ENCODE data around the gene BMPR1A. TPM values are rescaled to one million over a fixed set of nuclear protein-coding genes. Genes with fewer than 3 reads are reported as not detected.

Gene BMPR1A
- total and polyA plus RNA-seq, 2 experiments from 2014 or later: 16.5 to 41.7 TPM

- no peaks in the 10 kb centered on the region; the same call in 1 of the 2 replicates for H4K20me1 ChIP-seq (ENCODE audit: insufficient read depth)
- H3K27ac ChIP-seq: no peak overlapping the region
- in situ Hi-C loops (cut with MboI): no loop called here
- no peaks in the 10 kb centered on the region for H3K9me3 ChIP-seq (ENCODE audit: low read depth)
- peaks cover 16% of the 10 kb centered on the region; the same call in 1 of the 2 replicates for H3F3A ChIP-seq (ENCODE audit: insufficient read depth)
- TF ChIP-seq EZH2phosphoT487 (IDR thresholded peaks at IDR 0.05; ENCODE audit: insufficient read depth, low read depth) (no peak), EZH2 (IDR thresholded peaks at IDR 0.05; ENCODE audit: insufficient read depth, poor library complexity, severe bottlenecking) (no peak)
- no peak overlapping the region for H3K9ac ChIP-seq
- H3K79me2 ChIP-seq (ENCODE audit: insufficient read depth): peaks cover 100% of the 10 kb centered on the region
- peak; percentile 50 for DNase-seq
- H3K4me1 ChIP-seq (ENCODE audit: insufficient read depth): peaks cover 30% of the 10 kb centered on the region
- WGBS, 2 experiments (ENCODE audit: low coverage in 1 of 2, low lambda C conversion rate in 2 of 2, missing lambda C conversion rate in 2 of 2): 52 to 55% methylated on average over 4 of the region's 4 CpGs
- no peak overlapping the region for H2AFZ ChIP-seq
- H3K27me3 ChIP-seq (replicated peaks; ENCODE audit: insufficient read depth): no peaks in the 10 kb centered on the region
- H3K4me3 ChIP-seq: no peak overlapping the region
- H3K4me2 ChIP-seq (ENCODE audit: unreplicated experiment): peak overlapping the region; percentile 29
- no peaks in the 10 kb centered on the region for H3K36me3 ChIP-seq (ENCODE audit: low read depth)
- no peaks in the 10 kb centered on the region for H3K9me2 ChIP-seq (ENCODE audit: insufficient read depth)
Observed at GRCh38 chr10:86813101-86813500, 56.7 kb downstream of the BMPR1A start.

GRCh38 chr10:86813982-86814381 is 57.6 kb downstream of the BMPR1A start:
- Histone ChIP-seq H3K4me3 (peak overlapping the region; percentile 5; the same call in 1 of the 2 replicates), H4K20me1 (ENCODE audit: insufficient read depth) (no peaks in the 10 kb centered on the region; the same call in 1 of the 2 replicates)

GRCh38 chr10:86815035-86815617 is 58.7 kb downstream of the BMPR1A start:
- DNase-seq: peak; percentile 69
- peaks cover 100% of the 10 kb centered on the region for H3K79me2 ChIP-seq (ENCODE audit: insufficient read depth)
- peak overlapping the region; percentile 56 for H3K4me2 ChIP-seq (ENCODE audit: unreplicated experiment)
- H3K9me2 ChIP-seq (ENCODE audit: insufficient read depth): no peaks in the 10 kb centered on the region
- H4K20me1 ChIP-seq (ENCODE audit: insufficient read depth): no peaks in the 10 kb centered on the region; the same call in 1 of the 2 replicates
- no peak overlapping the region for H2AFZ ChIP-seq
- no peaks in the 10 kb centered on the region for H3K9me3 ChIP-seq (ENCODE audit: low read depth)
- 41 to 50% methylated on average over 4 of the region's 4 CpGs for WGBS, 2 experiments (ENCODE audit: low coverage in 1 of 2, low lambda C conversion rate in 2 of 2, missing lambda C conversion rate in 2 of 2)
- peaks cover 30% of the 10 kb centered on the region for H3K4me1 ChIP-seq (ENCODE audit: insufficient read depth)
- H3K9ac ChIP-seq: peak overlapping the region; percentile 20; the same call in 1 of the 2 replicates
- peak overlapping the region; percentile 25 for H3K27ac ChIP-seq
- in situ Hi-C loops (cut with MboI): no loop called here
- H3K4me3 ChIP-seq: no peak overlapping the region
- no peaks in the 10 kb centered on the region for H3K27me3 ChIP-seq (replicated peaks; ENCODE audit: insufficient read depth)
- TF ChIP-seq EZH2 (IDR thresholded peaks at IDR 0.05; ENCODE audit: insufficient read depth, poor library complexity, severe bottlenecking) (no peak), EZH2phosphoT487 (IDR thresholded peaks at IDR 0.05; ENCODE audit: insufficient read depth, low read depth) (no peak)
- H3F3A ChIP-seq (ENCODE audit: insufficient read depth): peaks cover 16% of the 10 kb centered on the region; the same call in 1 of the 2 replicates
- H3K36me3 ChIP-seq (ENCODE audit: low read depth): no peaks in the 10 kb centered on the region

More at GRCh38 chr10:86813982-86814381, 57.6 kb downstream of the BMPR1A start:
- Histone ChIP-seq H3K9ac (0 out of 2 replicates have a peak overlapping the region, but pooled peaks have one; percentile 1), H3K9me2 (ENCODE audit: insufficient read depth) (no peaks in the 10 kb centered on the region), H3K36me3 (ENCODE audit: low read depth) (no peaks in the 10 kb centered on the region), H2AFZ (no peak overlapping the region), H3F3A (ENCODE audit: insufficient read depth) (peaks cover 16% of the 10 kb centered on the region; the same call in 1 of the 2 replicates), H3K27me3 (replicated peaks; ENCODE audit: insufficient read depth) (no peaks in the 10 kb centered on the region), H3K27ac (no peak overlapping the region), H3K9me3 (ENCODE audit: low read depth) (no peaks in the 10 kb centered on the region), H3K4me1 (ENCODE audit: insufficient read depth) (peaks cover 30% of the 10 kb centered on the region), H3K4me2 (ENCODE audit: unreplicated experiment) (peak overlapping the region; percentile 56), H3K79me2 (ENCODE audit: insufficient read depth) (peaks cover 100% of the 10 kb centered on the region)
- 60 to 75% methylated on average over 1 of the region's 1 CpG for WGBS, 2 experiments (ENCODE audit: low coverage in 1 of 2, low lambda C conversion rate in 2 of 2, missing lambda C conversion rate in 2 of 2)
- TF ChIP-seq EZH2 (IDR thresholded peaks at IDR 0.05; ENCODE audit: insufficient read depth, poor library complexity, severe bottlenecking): no peak
- no peak for TF ChIP-seq EZH2phosphoT487 (IDR thresholded peaks at IDR 0.05; ENCODE audit: insufficient read depth, low read depth)
- DNase-seq: no peak
- in situ Hi-C loops (cut with MboI): no loop called here

GRCh38 chr10:86815640-86816039 is 59.2 kb downstream of the BMPR1A start:
- in situ Hi-C loops (cut with MboI): no loop called here
- Histone ChIP-seq H3K4me3 (no peak overlapping the region), H3K9me3 (ENCODE audit: low read depth) (no peaks in the 10 kb centered on the region), H3K79me2 (ENCODE audit: insufficient read depth) (peaks cover 100% of the 10 kb centered on the region), H3K27me3 (replicated peaks; ENCODE audit: insufficient read depth) (no peaks in the 10 kb centered on the region), H2AFZ (no peak overlapping the region), H3K9me2 (ENCODE audit: insufficient read depth) (no peaks in the 10 kb centered on the region), H3K9ac (peak overlapping the region; percentile 20; the same call in 1 of the 2 replicates), H3F3A (ENCODE audit: insufficient read depth) (peaks cover 16% of the 10 kb centered on the region; the same call in 1 of the 2 replicates), H3K4me2 (ENCODE audit: unreplicated experiment) (peak overlapping the region; percentile 56), H3K27ac (peak overlapping the region; percentile 25; the same call in 1 of the 2 replicates), H4K20me1 (ENCODE audit: insufficient read depth) (no peaks in the 10 kb centered on the region; the same call in 1 of the 2 replicates), H3K4me1 (ENCODE audit: insufficient read depth) (peaks cover 30% of the 10 kb centered on the region), H3K36me3 (ENCODE audit: low read depth) (no peaks in the 10 kb centered on the region)
- peak; percentile 17 for DNase-seq
- no peak for TF ChIP-seq EZH2 (IDR thresholded peaks at IDR 0.05; ENCODE audit: insufficient read depth, poor library complexity, severe bottlenecking)
- TF ChIP-seq EZH2phosphoT487 (IDR thresholded peaks at IDR 0.05; ENCODE audit: insufficient read depth, low read depth): no peak
- WGBS, 2 experiments (ENCODE audit: low coverage in 1 of 2, low lambda C conversion rate in 2 of 2, missing lambda C conversion rate in 2 of 2): 71 to 75% methylated on average over 5 of the region's 5 CpGs

All from GM23248 (cell line).